BJ (cell line): ENCODE results near the gene GNG5. TPM values are rescaled to one million over a fixed set of nuclear protein-coding genes. Genes with fewer than 3 reads are reported as not detected.

Experiments
- CTCF ChIA-PET: fragments of 350-600 bp; formaldehyde crosslinking; extraction: SDS; loops from one replicate; lab custom pipeline; 2021; ENCODE audit warnings: antibody characterized with exemption, inconsistent platforms; lab: Yijun Ruan, JAX
- POLR2A ChIA-PET: fragments of 300-600 bp; sonication (Branson Sonifier 250); formaldehyde crosslinking; extraction: SDS; loops from one replicate; lab custom pipeline; 2021; ENCODE audit warnings: antibody characterized with exemption; lab: Charles Lee
- DNase-seq: peaks from one replicate; pipeline ENCODE4 v3.0.0-alpha.2; 2011; ENCODE audit warnings: low read depth
- H3K27me3 ChIP-seq: 2 replicates; pipeline ENCODE4 v1.6.0; 2011; ENCODE audit warnings: low read length; ENCODE audit not compliant: control insufficient read depth, insufficient read depth
- H3K36me3 ChIP-seq: 2 replicates; pipeline ENCODE4 v1.5.1; 2011; ENCODE audit warnings: low read length; ENCODE audit not compliant: control insufficient read depth, insufficient read depth
- H3K4me3 ChIP-seq: 2 replicates; pipeline ENCODE4 v1.5.1; 2011; ENCODE audit warnings: low read depth, mild to moderate bottlenecking, control low read depth, low read length
- polyA plus RNA-seq: library from polyadenylated mRNA; depleted of rRNA; stranded (reverse); fragments of >200 nt; gene quantifications from 2 replicates; pipeline ENCODE4 v1.2.3, GENCODE V29; 2011
- TF ChIP-seq, protein P1 (sequence below): IDR thresholded peaks from 2 replicates; pipeline ENCODE4 v1.5.1; 2011; ENCODE audit warnings: low read depth, mild to moderate bottlenecking, control low read depth, inconsistent platforms, low read length, moderate library complexity; ENCODE audit not compliant: insufficient read depth

GNG5 gene
- polyA plus RNA-seq, 1 experiment, result 60.4 TPM

GRCh38 chr1:84538599-84538998 is 32.2 kb upstream of the GNG5 start:
- no peak for DNase-seq
- ChIA-PET CTCF (no interaction called here), POLR2A (interaction anchor here (0.6 kb wide), 1 partner anchor 19 kb away, joined by 8 read pairs; no protein-coding TSS in a partner anchor)

DNA sequence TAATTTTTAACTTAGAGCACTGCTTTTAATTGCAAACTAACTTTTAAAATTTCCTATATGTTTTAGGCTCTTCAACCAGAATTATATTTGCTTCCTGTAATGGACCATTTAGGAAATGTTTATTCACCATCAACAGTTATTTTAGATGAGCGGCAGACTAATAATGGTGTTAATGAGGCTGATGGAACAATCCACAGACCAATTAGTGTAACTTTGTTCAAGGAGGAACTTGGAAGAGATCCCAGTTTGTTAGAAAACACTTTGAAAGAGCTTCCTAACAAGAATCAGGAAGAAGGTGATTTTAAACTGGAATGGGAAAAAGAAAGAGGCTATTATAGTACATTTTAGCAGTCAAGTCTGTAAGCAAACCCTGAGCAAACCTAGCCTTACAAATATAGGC is 19.4 kb upstream of the GNG5 start:
- H3K4me3 ChIP-seq, result no peak overlapping the region
- POLR2A ChIA-PET, result no interaction called here
- CTCF ChIA-PET, result interaction anchor here (1.0 kb wide), 1 partner anchor 419 kb away, joined by 3 read pairs; no protein-coding TSS in a partner anchor
- no peaks in the 10 kb centered on the region for H3K36me3 ChIP-seq
- no peaks in the 10 kb centered on the region for H3K27me3 ChIP-seq
- TF ChIP-seq, protein P1, sequence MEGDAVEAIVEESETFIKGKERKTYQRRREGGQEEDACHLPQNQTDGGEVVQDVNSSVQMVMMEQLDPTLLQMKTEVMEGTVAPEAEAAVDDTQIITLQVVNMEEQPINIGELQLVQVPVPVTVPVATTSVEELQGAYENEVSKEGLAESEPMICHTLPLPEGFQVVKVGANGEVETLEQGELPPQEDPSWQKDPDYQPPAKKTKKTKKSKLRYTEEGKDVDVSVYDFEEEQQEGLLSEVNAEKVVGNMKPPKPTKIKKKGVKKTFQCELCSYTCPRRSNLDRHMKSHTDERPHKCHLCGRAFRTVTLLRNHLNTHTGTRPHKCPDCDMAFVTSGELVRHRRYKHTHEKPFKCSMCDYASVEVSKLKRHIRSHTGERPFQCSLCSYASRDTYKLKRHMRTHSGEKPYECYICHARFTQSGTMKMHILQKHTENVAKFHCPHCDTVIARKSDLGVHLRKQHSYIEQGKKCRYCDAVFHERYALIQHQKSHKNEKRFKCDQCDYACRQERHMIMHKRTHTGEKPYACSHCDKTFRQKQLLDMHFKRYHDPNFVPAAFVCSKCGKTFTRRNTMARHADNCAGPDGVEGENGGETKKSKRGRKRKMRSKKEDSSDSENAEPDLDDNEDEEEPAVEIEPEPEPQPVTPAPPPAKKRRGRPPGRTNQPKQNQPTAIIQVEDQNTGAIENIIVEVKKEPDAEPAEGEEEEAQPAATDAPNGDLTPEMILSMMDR, result no peak
- no peak for DNase-seq

More at GRCh38 chr1:84538599-84538998, 32.2 kb upstream of the GNG5 start:
- H3K4me3 ChIP-seq, result no peak overlapping the region
- no peaks in the 10 kb centered on the region for H3K36me3 ChIP-seq
- TF ChIP-seq, protein P1, result no peak
- no peaks in the 10 kb centered on the region for H3K27me3 ChIP-seq

DNA sequence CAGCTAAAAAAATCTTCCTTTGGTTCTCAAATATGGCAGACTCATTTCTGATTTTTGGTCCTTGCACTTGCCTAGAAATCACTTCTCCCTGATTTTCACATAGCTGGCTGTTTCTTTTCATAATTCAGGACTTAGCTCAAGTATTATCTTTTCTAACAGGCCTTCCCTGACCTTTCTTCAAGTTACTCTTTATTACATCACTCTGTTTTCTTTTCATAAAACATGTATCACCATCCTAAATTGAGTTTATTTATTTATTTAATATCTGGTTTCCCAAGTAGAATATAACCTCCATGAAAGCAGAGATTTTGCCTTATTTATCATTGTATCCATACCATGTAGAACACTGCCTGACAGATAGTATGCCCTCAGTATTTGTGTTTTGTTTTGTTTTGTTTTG is 18.2 kb upstream of the GNG5 start:
- H3K36me3 ChIP-seq, result no peaks in the 10 kb centered on the region
- CTCF ChIA-PET, result no interaction called here
- no peak for DNase-seq
- TF ChIP-seq, protein P1, result no peak
- no peak overlapping the region for H3K4me3 ChIP-seq
- H3K27me3 ChIP-seq, result no peaks in the 10 kb centered on the region
- POLR2A ChIA-PET, result no interaction called here

DNA sequence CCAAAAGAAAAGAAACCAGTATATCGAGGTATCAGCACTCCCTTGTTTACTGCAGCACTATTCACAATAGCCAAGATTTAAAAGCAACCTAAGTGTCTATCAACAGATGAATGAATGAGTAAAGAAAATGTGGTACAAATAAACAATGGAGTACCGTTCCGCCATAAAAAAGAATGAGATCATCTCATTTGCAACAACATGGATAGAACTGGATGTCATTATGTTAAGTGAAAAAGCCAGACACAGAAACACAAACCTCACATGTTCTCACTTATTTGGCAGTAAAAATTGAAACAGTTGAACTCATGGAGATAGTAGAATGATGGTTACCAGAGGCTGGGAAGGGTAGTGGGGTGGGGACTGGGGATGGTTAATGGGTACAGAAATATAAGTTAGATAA is 4.3 kb upstream of the GNG5 start:
- CTCF ChIA-PET, result no interaction called here
- no peak for DNase-seq
- no peaks in the 10 kb centered on the region for H3K36me3 ChIP-seq
- no peak overlapping the region for H3K4me3 ChIP-seq
- POLR2A ChIA-PET, result no interaction called here
- TF ChIP-seq, protein P1, result no peak
- H3K27me3 ChIP-seq, result no peaks in the 10 kb centered on the region

- POLR2A ChIA-PET, result no interaction called here
- H3K4me3 ChIP-seq, result no peak overlapping the region
- no peaks in the 10 kb centered on the region for H3K27me3 ChIP-seq
- TF ChIP-seq, protein P1, result no peak
- CTCF ChIA-PET, result no interaction called here
- DNase-seq, result no peak
- H3K36me3 ChIP-seq, result no peaks in the 10 kb centered on the region
Measured at GRCh38 chr1:84510165-84510564, 3.8 kb upstream of the GNG5 start.
